WTC11 (cell line): Measurements from ENCODE around the gene NCBP3. TPM values are rescaled to one million over a fixed set of nuclear protein-coding genes. Genes with fewer than 3 reads are reported as not detected.

Experiments
- ATAC-seq: fragments of 200-7000 bp; cut with Tn5 transposase; 2 replicates; pipeline ENCODE4 v1.10.0; 2021; ENCODE audit warnings: mild to moderate bottlenecking, moderate library complexity
- CTCF ChIA-PET: fragments of 300-600 bp; sonication (Branson Sonifier 250); formaldehyde crosslinking; loops from one replicate; lab custom pipeline; 2021; ENCODE audit warnings: antibody characterized with exemption; lab: Charles Lee
- POLR2A ChIA-PET: fragments of 350-600 bp; sonication (Branson Sonifier 250); formaldehyde crosslinking; loops from one replicate; lab custom pipeline; 2021; ENCODE audit warnings: antibody characterized with exemption; lab: Charles Lee
- DNase-seq: peaks from one replicate; pipeline ENCODE4 v3.0.0; 2021; ENCODE audit warnings: low spot score
- H3K27ac Mint-ChIP-seq: 2 replicates; pipeline ENCODE4 v1.8.0; 2021; ENCODE audit warnings: mixed read lengths
- H3K27me3 Mint-ChIP-seq: 2 replicates; pipeline ENCODE4 v1.8.0; 2021; ENCODE audit warnings: low read depth, mild to moderate bottlenecking, moderate library complexity, mixed read lengths
- H3K36me3 Mint-ChIP-seq: 2 replicates; pipeline ENCODE4 v1.8.0; 2021; ENCODE audit warnings: mixed read lengths
- H3K4me1 Mint-ChIP-seq: 2 replicates; pipeline ENCODE4 v1.8.0; 2022; ENCODE audit warnings: mixed read lengths
- H3K4me3 Mint-ChIP-seq: 2 replicates; pipeline ENCODE4 v1.8.0; 2021; ENCODE audit warnings: mild to moderate bottlenecking, moderate library complexity, mixed read lengths
- H3K9me3 Mint-ChIP-seq: 2 replicates; pipeline ENCODE4 v1.8.0; 2021; ENCODE audit warnings: mixed read lengths
- CBFB ChIP-seq: sonication (generic); formaldehyde crosslinking; IDR thresholded peaks from 2 replicates; pipeline ENCODE4 v1.8.1; 2022; ENCODE audit warnings: mild to moderate bottlenecking, low read depth, missing genetic modification reagents
- EMX1 ChIP-seq: fragments of 250-450 bp; sonication (Bioruptor Pico); IDR thresholded peaks from 2 replicates; pipeline ENCODE4 v1.8.0; 2021; ENCODE audit warnings: mild to moderate bottlenecking
- ESRRA ChIP-seq: sonication (generic); formaldehyde crosslinking; IDR thresholded peaks from 2 replicates; pipeline ENCODE4 v1.8.1; 2022; ENCODE audit warnings: mild to moderate bottlenecking, missing genetic modification reagents, borderline replicate concordance
- GABPB1 ChIP-seq: sonication (generic); formaldehyde crosslinking; IDR thresholded peaks from 2 replicates; pipeline ENCODE4 v1.8.1; 2023; ENCODE audit warnings: mild to moderate bottlenecking, missing genetic modification reagents
- NR1H2 ChIP-seq: sonication (generic); formaldehyde crosslinking; IDR thresholded peaks from 2 replicates; pipeline ENCODE4 v1.9.0; 2021; ENCODE audit warnings: mild to moderate bottlenecking, moderate library complexity, missing genetic modification reagents
- RELA ChIP-seq: sonication (generic); formaldehyde crosslinking; IDR thresholded peaks from 2 replicates; pipeline ENCODE4 v1.8.1; 2022; ENCODE audit warnings: missing genetic modification reagents, mild to moderate bottlenecking, borderline replicate concordance
- RORB ChIP-seq: fragments of 250-450 bp; sonication (Bioruptor Pico); IDR thresholded peaks from 2 replicates; pipeline ENCODE4 v1.9.0; 2021; ENCODE audit warnings: mild to moderate bottlenecking
- SOX15 ChIP-seq: fragments of 250-450 bp; sonication (Bioruptor Pico); IDR thresholded peaks from 2 replicates; pipeline ENCODE4 v1.9.0; 2021; ENCODE audit warnings: mild to moderate bottlenecking
- TCF7 ChIP-seq: sonication (generic); formaldehyde crosslinking; IDR thresholded peaks from 2 replicates; pipeline ENCODE4 v1.8.0; 2022; ENCODE audit warnings: mild to moderate bottlenecking, low read depth, missing genetic modification reagents, moderate library complexity
- ZNF121 ChIP-seq: sonication (generic); formaldehyde crosslinking; IDR thresholded peaks from 2 replicates; pipeline ENCODE4 v1.8.0; 2023; ENCODE audit warnings: missing genetic modification reagents
- ZNF317 ChIP-seq: sonication (generic); formaldehyde crosslinking; IDR thresholded peaks from 2 replicates; pipeline ENCODE4 v1.8.1; 2023; ENCODE audit warnings: low read depth, mild to moderate bottlenecking, moderate library complexity, missing genetic modification reagents, borderline replicate concordance
- ZNF423 ChIP-seq: fragments of 250-450 bp; sonication (Bioruptor Pico); IDR thresholded peaks from 2 replicates; pipeline ENCODE4 v2.1.2; 2022; ENCODE audit warnings: mild to moderate bottlenecking, moderate library complexity
- total RNA-seq: library from RNA; stranded (reverse); gene quantifications from 3 replicates; pipeline ENCODE4 v1.2.3, GENCODE V29; 2021
- TF ChIP-seq, protein P1 (sequence below): fragments of 250-450 bp; sonication (Bioruptor Pico); IDR thresholded peaks from 2 replicates; pipeline ENCODE4 v1.8.0; 2021; ENCODE audit warnings: mild to moderate bottlenecking
- TF ChIP-seq, protein P2 (sequence below): sonication (generic); formaldehyde crosslinking; IDR thresholded peaks from 2 replicates; pipeline ENCODE4 v1.8.0; 2023; ENCODE audit warnings: mild to moderate bottlenecking, missing genetic modification reagents
- TF ChIP-seq, protein P3 (sequence below): sonication (generic); formaldehyde crosslinking; IDR thresholded peaks from 2 replicates; pipeline ENCODE4 v1.8.1; 2023; ENCODE audit warnings: mild to moderate bottlenecking, missing genetic modification reagents, moderate library complexity
- TF ChIP-seq, protein P4 (sequence below): fragments of 200-600 bp; IDR thresholded peaks from 2 replicates; pipeline ENCODE4 v1.8.0; 2022; ENCODE audit warnings: antibody characterized with exemption
- TF ChIP-seq, protein P5 (sequence below): sonication (generic); formaldehyde crosslinking; IDR thresholded peaks from 2 replicates; pipeline ENCODE4 v1.8.0; 2023; ENCODE audit warnings: missing genetic modification reagents, mild to moderate bottlenecking, borderline replicate concordance
- TF ChIP-seq, protein P6 (sequence below): sonication (generic); formaldehyde crosslinking; IDR thresholded peaks from 2 replicates; pipeline ENCODE4 v1.8.1; 2023; ENCODE audit warnings: mild to moderate bottlenecking, moderate library complexity, missing genetic modification reagents
- TF ChIP-seq, protein P7 (sequence below): fragments of 250-450 bp; sonication (Bioruptor Pico); IDR thresholded peaks from 2 replicates; pipeline ENCODE4 v1.9.0; 2021; ENCODE audit warnings: mild to moderate bottlenecking

Gene NCBP3
- total RNA-seq, 1 experiment from 2014 or later = 48.7 TPM

DNA sequence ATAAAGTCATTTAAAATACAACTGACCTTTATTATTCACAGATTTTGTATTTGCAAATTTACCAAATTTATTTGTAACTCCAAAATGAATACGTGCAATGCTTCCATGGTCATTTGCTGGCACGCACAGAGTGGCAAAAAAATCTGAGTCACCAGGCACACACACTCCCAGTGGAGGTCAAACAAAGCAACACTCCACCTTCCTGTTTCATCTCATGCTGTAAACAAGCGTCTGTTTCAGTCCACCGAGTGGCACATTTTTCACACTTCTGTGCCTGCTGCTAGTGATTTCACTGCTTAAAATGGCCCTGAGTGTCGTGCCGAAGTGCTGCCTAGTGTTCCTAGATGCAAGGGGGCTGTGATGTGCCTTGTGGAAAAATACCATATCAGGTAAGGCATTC lies 27.3 kb downstream of the NCBP3 start (continued):
- no peak for TF ChIP-seq CBFB (CRISPR knock-in tag)

DNA sequence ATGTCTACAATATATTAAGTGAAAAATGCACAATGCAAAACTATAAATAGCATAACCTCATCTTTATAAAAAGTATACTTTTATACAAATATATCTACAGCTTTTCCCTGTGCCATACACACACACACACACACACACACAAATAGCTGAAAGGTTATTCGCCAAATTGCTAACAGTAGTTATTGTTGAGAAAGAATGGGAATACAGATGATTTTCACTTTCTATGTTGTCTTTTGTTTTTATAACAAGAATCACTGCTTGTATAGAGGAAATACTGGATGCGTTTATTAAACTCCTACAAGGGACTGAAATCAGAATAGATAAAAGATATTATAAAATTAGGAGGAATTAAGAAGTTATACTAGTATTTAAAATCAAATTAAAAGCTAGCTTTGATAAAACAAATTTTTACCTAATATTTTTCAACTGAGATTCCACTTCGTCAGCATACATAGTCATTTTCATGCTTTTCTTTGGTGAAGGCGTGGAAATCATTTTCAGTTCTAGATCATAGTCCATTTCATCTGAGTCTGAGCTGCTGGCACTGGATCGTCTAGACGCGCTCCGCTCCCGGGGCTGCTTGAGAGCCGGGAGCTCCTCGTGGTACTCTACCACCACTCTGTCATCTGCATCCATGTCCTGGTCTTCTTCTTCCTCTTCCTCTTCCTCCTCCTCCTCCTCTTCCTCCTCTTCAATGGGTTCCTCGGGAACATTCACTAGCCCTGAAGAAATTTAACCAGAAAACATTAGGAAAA lies 28.0 kb downstream of the NCBP3 start:
- no peak for ATAC-seq
- CTCF ChIA-PET = interaction anchor here (0.8 to 1.0 kb wide), 3 partner anchors 10 to 80 kb away, joined by 3 read pairs; no protein-coding TSS in a partner anchor

More for the DNA sequence above, 28.0 kb downstream of the NCBP3 start:
- TF ChIP-seq SOX15 (CRISPR knock-in tag) = no peak
- TF ChIP-seq ESRRA (CRISPR knock-in tag) = no peak
- TF ChIP-seq, protein P1, sequence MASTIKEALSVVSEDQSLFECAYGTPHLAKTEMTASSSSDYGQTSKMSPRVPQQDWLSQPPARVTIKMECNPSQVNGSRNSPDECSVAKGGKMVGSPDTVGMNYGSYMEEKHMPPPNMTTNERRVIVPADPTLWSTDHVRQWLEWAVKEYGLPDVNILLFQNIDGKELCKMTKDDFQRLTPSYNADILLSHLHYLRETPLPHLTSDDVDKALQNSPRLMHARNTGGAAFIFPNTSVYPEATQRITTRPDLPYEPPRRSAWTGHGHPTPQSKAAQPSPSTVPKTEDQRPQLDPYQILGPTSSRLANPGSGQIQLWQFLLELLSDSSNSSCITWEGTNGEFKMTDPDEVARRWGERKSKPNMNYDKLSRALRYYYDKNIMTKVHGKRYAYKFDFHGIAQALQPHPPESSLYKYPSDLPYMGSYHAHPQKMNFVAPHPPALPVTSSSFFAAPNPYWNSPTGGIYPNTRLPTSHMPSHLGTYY (CRISPR knock-in tag) = no peak
- TF ChIP-seq, protein P2, sequence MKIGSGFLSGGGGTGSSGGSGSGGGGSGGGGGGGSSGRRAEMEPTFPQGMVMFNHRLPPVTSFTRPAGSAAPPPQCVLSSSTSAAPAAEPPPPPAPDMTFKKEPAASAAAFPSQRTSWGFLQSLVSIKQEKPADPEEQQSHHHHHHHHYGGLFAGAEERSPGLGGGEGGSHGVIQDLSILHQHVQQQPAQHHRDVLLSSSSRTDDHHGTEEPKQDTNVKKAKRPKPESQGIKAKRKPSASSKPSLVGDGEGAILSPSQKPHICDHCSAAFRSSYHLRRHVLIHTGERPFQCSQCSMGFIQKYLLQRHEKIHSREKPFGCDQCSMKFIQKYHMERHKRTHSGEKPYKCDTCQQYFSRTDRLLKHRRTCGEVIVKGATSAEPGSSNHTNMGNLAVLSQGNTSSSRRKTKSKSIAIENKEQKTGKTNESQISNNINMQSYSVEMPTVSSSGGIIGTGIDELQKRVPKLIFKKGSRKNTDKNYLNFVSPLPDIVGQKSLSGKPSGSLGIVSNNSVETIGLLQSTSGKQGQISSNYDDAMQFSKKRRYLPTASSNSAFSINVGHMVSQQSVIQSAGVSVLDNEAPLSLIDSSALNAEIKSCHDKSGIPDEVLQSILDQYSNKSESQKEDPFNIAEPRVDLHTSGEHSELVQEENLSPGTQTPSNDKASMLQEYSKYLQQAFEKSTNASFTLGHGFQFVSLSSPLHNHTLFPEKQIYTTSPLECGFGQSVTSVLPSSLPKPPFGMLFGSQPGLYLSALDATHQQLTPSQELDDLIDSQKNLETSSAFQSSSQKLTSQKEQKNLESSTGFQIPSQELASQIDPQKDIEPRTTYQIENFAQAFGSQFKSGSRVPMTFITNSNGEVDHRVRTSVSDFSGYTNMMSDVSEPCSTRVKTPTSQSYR = no peak
- no peak for TF ChIP-seq RORB
- no peak for TF ChIP-seq ZNF317 (CRISPR knock-in tag)
- no peak for TF ChIP-seq EMX1 (CRISPR knock-in tag)
- TF ChIP-seq GABPB1 (CRISPR knock-in tag) = no peak
- TF ChIP-seq ZNF121 (CRISPR knock-in tag) = no peak
- TF ChIP-seq, protein P3, sequence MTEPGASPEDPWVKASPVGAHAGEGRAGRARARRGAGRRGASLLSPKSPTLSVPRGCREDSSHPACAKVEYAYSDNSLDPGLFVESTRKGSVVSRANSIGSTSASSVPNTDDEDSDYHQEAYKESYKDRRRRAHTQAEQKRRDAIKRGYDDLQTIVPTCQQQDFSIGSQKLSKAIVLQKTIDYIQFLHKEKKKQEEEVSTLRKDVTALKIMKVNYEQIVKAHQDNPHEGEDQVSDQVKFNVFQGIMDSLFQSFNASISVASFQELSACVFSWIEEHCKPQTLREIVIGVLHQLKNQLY = no peak
- no peak for TF ChIP-seq ZNF423 (CRISPR knock-in tag)
- no peak for TF ChIP-seq CBFB (CRISPR knock-in tag)
- TF ChIP-seq, protein P4, sequence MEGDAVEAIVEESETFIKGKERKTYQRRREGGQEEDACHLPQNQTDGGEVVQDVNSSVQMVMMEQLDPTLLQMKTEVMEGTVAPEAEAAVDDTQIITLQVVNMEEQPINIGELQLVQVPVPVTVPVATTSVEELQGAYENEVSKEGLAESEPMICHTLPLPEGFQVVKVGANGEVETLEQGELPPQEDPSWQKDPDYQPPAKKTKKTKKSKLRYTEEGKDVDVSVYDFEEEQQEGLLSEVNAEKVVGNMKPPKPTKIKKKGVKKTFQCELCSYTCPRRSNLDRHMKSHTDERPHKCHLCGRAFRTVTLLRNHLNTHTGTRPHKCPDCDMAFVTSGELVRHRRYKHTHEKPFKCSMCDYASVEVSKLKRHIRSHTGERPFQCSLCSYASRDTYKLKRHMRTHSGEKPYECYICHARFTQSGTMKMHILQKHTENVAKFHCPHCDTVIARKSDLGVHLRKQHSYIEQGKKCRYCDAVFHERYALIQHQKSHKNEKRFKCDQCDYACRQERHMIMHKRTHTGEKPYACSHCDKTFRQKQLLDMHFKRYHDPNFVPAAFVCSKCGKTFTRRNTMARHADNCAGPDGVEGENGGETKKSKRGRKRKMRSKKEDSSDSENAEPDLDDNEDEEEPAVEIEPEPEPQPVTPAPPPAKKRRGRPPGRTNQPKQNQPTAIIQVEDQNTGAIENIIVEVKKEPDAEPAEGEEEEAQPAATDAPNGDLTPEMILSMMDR = no peak
- TF ChIP-seq TCF7 = no peak
- no peak for TF ChIP-seq NR1H2 (CRISPR knock-in tag)
- TF ChIP-seq RELA (CRISPR knock-in tag) = no peak
- TF ChIP-seq, protein P5, sequence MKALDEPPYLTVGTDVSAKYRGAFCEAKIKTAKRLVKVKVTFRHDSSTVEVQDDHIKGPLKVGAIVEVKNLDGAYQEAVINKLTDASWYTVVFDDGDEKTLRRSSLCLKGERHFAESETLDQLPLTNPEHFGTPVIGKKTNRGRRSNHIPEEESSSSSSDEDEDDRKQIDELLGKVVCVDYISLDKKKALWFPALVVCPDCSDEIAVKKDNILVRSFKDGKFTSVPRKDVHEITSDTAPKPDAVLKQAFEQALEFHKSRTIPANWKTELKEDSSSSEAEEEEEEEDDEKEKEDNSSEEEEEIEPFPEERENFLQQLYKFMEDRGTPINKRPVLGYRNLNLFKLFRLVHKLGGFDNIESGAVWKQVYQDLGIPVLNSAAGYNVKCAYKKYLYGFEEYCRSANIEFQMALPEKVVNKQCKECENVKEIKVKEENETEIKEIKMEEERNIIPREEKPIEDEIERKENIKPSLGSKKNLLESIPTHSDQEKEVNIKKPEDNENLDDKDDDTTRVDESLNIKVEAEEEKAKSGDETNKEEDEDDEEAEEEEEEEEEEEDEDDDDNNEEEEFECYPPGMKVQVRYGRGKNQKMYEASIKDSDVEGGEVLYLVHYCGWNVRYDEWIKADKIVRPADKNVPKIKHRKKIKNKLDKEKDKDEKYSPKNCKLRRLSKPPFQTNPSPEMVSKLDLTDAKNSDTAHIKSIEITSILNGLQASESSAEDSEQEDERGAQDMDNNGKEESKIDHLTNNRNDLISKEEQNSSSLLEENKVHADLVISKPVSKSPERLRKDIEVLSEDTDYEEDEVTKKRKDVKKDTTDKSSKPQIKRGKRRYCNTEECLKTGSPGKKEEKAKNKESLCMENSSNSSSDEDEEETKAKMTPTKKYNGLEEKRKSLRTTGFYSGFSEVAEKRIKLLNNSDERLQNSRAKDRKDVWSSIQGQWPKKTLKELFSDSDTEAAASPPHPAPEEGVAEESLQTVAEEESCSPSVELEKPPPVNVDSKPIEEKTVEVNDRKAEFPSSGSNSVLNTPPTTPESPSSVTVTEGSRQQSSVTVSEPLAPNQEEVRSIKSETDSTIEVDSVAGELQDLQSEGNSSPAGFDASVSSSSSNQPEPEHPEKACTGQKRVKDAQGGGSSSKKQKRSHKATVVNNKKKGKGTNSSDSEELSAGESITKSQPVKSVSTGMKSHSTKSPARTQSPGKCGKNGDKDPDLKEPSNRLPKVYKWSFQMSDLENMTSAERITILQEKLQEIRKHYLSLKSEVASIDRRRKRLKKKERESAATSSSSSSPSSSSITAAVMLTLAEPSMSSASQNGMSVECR (CRISPR knock-in tag) = no peak
- TF ChIP-seq, protein P6, sequence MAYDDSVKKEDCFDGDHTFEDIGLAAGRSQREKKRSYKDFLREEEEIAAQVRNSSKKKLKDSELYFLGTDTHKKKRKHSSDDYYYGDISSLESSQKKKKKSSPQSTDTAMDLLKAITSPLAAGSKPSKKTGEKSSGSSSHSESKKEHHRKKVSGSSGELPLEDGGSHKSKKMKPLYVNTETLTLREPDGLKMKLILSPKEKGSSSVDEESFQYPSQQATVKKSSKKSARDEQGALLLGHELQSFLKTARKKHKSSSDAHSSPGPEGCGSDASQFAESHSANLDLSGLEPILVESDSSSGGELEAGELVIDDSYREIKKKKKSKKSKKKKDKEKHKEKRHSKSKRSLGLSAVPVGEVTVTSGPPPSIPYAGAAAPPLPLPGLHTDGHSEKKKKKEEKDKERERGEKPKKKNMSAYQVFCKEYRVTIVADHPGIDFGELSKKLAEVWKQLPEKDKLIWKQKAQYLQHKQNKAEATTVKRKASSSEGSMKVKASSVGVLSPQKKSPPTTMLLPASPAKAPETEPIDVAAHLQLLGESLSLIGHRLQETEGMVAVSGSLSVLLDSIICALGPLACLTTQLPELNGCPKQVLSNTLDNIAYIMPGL (CRISPR knock-in tag) = no peak
- TF ChIP-seq, protein P7, sequence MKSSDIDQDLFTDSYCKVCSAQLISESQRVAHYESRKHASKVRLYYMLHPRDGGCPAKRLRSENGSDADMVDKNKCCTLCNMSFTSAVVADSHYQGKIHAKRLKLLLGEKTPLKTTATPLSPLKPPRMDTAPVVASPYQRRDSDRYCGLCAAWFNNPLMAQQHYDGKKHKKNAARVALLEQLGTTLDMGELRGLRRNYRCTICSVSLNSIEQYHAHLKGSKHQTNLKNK (CRISPR knock-in tag) = no peak
- H3K4me3 Mint-ChIP-seq = no peak overlapping the region
- peak overlapping the region; percentile 16; the same call in 1 of the 2 replicates for H3K27ac Mint-ChIP-seq
- POLR2A ChIA-PET = no interaction called here
- DNase-seq = no peak
- peaks cover 66% of the 10 kb centered on the region for H3K36me3 Mint-ChIP-seq
- no peaks in the 10 kb centered on the region for H3K9me3 Mint-ChIP-seq
- H3K27me3 Mint-ChIP-seq = no peaks in the 10 kb centered on the region
- H3K4me1 Mint-ChIP-seq = no peaks in the 10 kb centered on the region
